Fibroblast of lung (primary cell): Measurements from ENCODE around the gene OR51A7. TPM values are rescaled to one million over a fixed set of nuclear protein-coding genes. Genes with fewer than 3 reads are reported as not detected.

Source experiments
- DNase-seq, 2 donors: peaks; one replicate each; pipeline versions ENCODE4 v3.0.0 to v3.0.0-alpha.2; 2010; ENCODE audit warnings: low read depth in 2 of 2
- H2AFZ ChIP-seq: 2 replicates; pipeline ENCODE4 v1.5.1; 2012; ENCODE audit warnings: low read length, control low read depth, inconsistent platforms
- H3K27ac ChIP-seq: 2 replicates; pipeline ENCODE4 v1.5.1; 2011; ENCODE audit warnings: low read length, control low read depth; ENCODE audit not compliant: insufficient read depth
- H3K27me3 ChIP-seq: 2 replicates; pipeline ENCODE4 v1.5.1; 2011; ENCODE audit warnings: mild to moderate bottlenecking, low read length; ENCODE audit not compliant: control insufficient read depth, insufficient read depth
- H3K36me3 ChIP-seq: 2 replicates; pipeline ENCODE4 v1.5.1; 2011; ENCODE audit warnings: low read length; ENCODE audit not compliant: control insufficient read depth, insufficient read depth
- H3K4me1 ChIP-seq: 2 replicates; pipeline ENCODE4 v1.5.1; 2011; ENCODE audit warnings: low read length; ENCODE audit not compliant: control insufficient read depth, insufficient read depth; ENCODE audit errors: extremely low read depth
- H3K4me2 ChIP-seq: 2 replicates; pipeline ENCODE4 v1.5.1; 2011; ENCODE audit warnings: low read length, control low read depth; ENCODE audit not compliant: insufficient read depth; ENCODE audit errors: extremely low read depth
- H3K4me3 ChIP-seq, 4 experiments: fragments of 200-600 bp in 1 of 4; sonication (generic) in 1 of 4; replicated peaks in 1 of 4; 2 replicates each; pipeline ENCODE4 v1.5.1; 2011 to 2016; ENCODE audit warnings: low read length in 4 of 4, low read depth in 3 of 4, mild to moderate bottlenecking in 3 of 4, control low read depth in 2 of 4, inconsistent platforms in 1 of 4, mixed read lengths in 1 of 4; ENCODE audit not compliant: insufficient read depth in 1 of 4; ENCODE audit errors: control extremely low read depth in 1 of 4
- H3K79me2 ChIP-seq: 2 replicates; pipeline ENCODE4 v1.5.1; 2012; ENCODE audit warnings: mild to moderate bottlenecking, low read length, inconsistent platforms; ENCODE audit not compliant: control insufficient read depth, insufficient read depth
- H3K9ac ChIP-seq: 2 replicates; pipeline ENCODE4 v1.5.1; 2011; ENCODE audit warnings: mild to moderate bottlenecking, low read length, control low read depth; ENCODE audit not compliant: insufficient read depth
- H3K9me3 ChIP-seq: 2 replicates; pipeline ENCODE4 v1.5.1; 2012; ENCODE audit warnings: low read depth, low read length; ENCODE audit not compliant: control insufficient read depth, insufficient read depth
- H4K20me1 ChIP-seq: 2 replicates; pipeline ENCODE4 v1.5.1; 2011; ENCODE audit warnings: low read length; ENCODE audit not compliant: control insufficient read depth, insufficient read depth; ENCODE audit errors: extremely low read depth
- EZH2 ChIP-seq: IDR thresholded peaks from 2 replicates; pipeline ENCODE4 v1.5.1; 2012; ENCODE audit warnings: low read length, control low read depth, mild to moderate bottlenecking; ENCODE audit errors: missing control alignments
- polyA plus RNA-seq, 2 donors: library from polyadenylated mRNA; depleted of rRNA in 1 of 2; stranded (reverse) in 1 of 2; unstranded in 1 of 2; fragments of >200 nt; gene quantifications; 2 replicates each; pipeline ENCODE4 v1.2.1, GENCODE V29; 2011 to 2012; ENCODE audit warnings: missing spikeins in 1 of 2
- total RNA-seq: library from RNA; depleted of rRNA; stranded (reverse); fragments of >200 nt; gene quantifications from 2 replicates; pipeline ENCODE4 v1.2.1, GENCODE V29; 2014
- TF ChIP-seq, protein P1 (sequence below), 2 donors: IDR thresholded peaks in 1 of 2; conservative IDR thresholded peaks in 1 of 2; 1 replicate in 1 of 2; 2 replicates in 1 of 2; pipeline ENCODE4 v1.5.1; 2011 to 2012; ENCODE audit warnings: low read length in 2 of 2, control low read depth in 1 of 2, inconsistent platforms in 1 of 2, low read depth in 1 of 2, mild to moderate bottlenecking in 1 of 2

The OR51A7 gene
- total and polyA plus RNA-seq, 2 donors (not counting 1 experiment from before 2014, with no cell fraction given) = not detected

DNA sequence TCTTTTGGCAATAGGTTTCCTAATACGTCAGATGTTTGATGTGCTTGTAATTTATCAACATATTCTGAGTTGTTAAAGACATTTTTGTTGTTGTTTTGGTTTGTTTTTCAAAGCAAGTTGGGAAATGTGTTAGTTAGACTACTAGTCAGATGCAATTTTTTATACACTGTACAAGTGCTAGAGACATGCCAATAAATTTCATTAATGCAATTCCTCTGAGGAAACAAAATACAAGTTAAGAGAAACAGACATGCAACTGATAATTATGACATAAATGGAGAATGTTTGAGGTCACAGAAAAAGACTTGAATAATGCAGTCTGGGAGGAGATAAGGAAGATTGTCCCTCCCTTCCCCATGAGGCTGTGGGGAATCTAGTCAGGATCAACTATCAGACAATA lies 16.0 kb upstream of the OR51A7 start:
- Histone ChIP-seq H3K36me3 (no peaks in the 10 kb centered on the region), H3K4me2 (no peak overlapping the region), H3K4me1 (peaks cover 4% of the 10 kb centered on the region), H2AFZ (no peak overlapping the region), H3K4me3 (no peak overlapping the region), H3K9me3 (no peaks in the 10 kb centered on the region), H3K27me3 (no peaks in the 10 kb centered on the region), H3K9ac (no peak overlapping the region), H3K27ac (no peak overlapping the region), H3K79me2 (no peaks in the 10 kb centered on the region), H4K20me1 (no peaks in the 10 kb centered on the region)
- TF ChIP-seq EZH2 = no peak
- TF ChIP-seq, protein P1, sequence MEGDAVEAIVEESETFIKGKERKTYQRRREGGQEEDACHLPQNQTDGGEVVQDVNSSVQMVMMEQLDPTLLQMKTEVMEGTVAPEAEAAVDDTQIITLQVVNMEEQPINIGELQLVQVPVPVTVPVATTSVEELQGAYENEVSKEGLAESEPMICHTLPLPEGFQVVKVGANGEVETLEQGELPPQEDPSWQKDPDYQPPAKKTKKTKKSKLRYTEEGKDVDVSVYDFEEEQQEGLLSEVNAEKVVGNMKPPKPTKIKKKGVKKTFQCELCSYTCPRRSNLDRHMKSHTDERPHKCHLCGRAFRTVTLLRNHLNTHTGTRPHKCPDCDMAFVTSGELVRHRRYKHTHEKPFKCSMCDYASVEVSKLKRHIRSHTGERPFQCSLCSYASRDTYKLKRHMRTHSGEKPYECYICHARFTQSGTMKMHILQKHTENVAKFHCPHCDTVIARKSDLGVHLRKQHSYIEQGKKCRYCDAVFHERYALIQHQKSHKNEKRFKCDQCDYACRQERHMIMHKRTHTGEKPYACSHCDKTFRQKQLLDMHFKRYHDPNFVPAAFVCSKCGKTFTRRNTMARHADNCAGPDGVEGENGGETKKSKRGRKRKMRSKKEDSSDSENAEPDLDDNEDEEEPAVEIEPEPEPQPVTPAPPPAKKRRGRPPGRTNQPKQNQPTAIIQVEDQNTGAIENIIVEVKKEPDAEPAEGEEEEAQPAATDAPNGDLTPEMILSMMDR (conservative IDR thresholded peaks at IDR 0.05 in 1 of 2, IDR thresholded peaks at IDR 0.05 in 1 of 2; ENCODE audit: low read depth in 1 of 2, low read length in 2 of 2) = no peak
- no peak for DNase-seq

DNA sequence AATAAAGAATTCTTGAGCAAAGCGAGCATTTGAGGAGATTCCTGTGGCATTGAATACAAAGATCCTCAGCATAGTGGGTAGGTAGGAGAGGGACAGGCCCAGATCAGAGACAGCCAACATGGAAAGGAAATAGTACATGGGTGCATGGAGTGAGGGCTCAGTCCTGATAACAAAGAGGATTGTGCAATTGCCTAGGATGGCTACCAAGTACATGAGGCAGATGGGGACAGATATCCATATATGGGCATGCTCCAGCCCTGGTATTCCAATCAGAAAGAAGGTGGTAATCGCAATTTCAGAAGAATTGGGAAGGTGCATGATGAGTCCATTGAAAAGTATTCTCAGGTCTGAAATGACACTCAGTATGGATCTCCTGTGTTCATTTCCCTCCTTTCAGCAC lies 13.3 kb upstream of the OR51A7 start:
- H3K4me1 ChIP-seq = peaks cover 4% of the 10 kb centered on the region
- H3K9me3 ChIP-seq = no peaks in the 10 kb centered on the region
- no peak for TF ChIP-seq EZH2
- TF ChIP-seq, protein P1 (conservative IDR thresholded peaks at IDR 0.05 in 1 of 2, IDR thresholded peaks at IDR 0.05 in 1 of 2; ENCODE audit: low read depth in 1 of 2, low read length in 2 of 2) = no peak
- H3K79me2 ChIP-seq = no peaks in the 10 kb centered on the region
- H3K27ac ChIP-seq = no peak overlapping the region
- H4K20me1 ChIP-seq = no peaks in the 10 kb centered on the region
- H2AFZ ChIP-seq = no peak overlapping the region
- no peak overlapping the region for H3K4me3 ChIP-seq
- H3K4me2 ChIP-seq = no peak overlapping the region
- H3K36me3 ChIP-seq = no peaks in the 10 kb centered on the region
- no peaks in the 10 kb centered on the region for H3K27me3 ChIP-seq
- no peak overlapping the region for H3K9ac ChIP-seq
- peak; percentile 8 to 20 for DNase-seq

DNA sequence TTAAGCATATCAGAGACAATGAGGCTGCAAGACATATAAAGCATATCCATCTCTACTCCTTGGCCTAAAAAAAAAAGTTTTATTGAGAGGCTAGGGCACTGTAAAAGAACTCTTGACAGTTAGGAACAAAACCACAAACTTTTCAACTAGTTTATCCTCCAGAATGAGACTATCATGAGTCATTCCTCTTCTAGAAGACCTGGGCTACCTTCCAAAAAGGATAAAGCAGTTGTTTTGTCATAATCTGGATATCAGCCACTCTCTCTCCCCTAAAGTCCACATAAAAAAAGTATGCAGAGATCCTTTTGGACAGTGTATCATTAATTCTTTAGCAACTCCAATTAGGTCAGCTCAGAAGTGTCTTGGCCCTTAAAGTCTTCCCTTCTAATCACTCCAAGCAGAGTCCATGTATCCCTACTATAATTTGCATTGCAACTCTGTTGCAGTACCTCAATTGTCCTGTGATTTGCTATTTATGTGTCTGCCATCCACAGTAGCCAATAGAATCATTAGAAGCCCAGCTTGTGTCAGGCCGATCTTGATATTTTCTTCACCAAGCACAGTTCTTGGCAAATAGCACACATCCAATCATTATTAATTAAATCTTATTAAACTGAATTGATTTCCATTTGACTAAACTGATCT lies 11.5 kb upstream of the OR51A7 start:
- H3K27ac ChIP-seq = no peak overlapping the region
- no peak overlapping the region for H3K4me3 ChIP-seq
- TF ChIP-seq EZH2 = no peak
- TF ChIP-seq, protein P1 (conservative IDR thresholded peaks at IDR 0.05 in 1 of 2, IDR thresholded peaks at IDR 0.05 in 1 of 2; ENCODE audit: low read depth in 1 of 2, low read length in 2 of 2) = peak in 1 of 2 donors; percentile 11
- DNase-seq = peak; percentile 86 to 93
- no peaks in the 10 kb centered on the region for H4K20me1 ChIP-seq
- H3K36me3 ChIP-seq = no peaks in the 10 kb centered on the region
- no peak overlapping the region for H3K4me2 ChIP-seq
- peaks cover 4% of the 10 kb centered on the region for H3K4me1 ChIP-seq
- H2AFZ ChIP-seq = no peak overlapping the region
- no peaks in the 10 kb centered on the region for H3K27me3 ChIP-seq
- no peaks in the 10 kb centered on the region for H3K9me3 ChIP-seq
- no peak overlapping the region for H3K9ac ChIP-seq
- H3K79me2 ChIP-seq = no peaks in the 10 kb centered on the region
